Activated CD4-positive, alpha-beta T cell treated with anti-CD3 and anti-CD28 coated beads, Interleukin-2, Interleukin-6, amounts not matched to agents 100 ng/mL and 50 ng/mL, durations not matched to agents 16 hours and 8 hours (primary cell): ENCODE data around the gene FXYD2.
"Not testable (repeated sequence)": the region's sequence is repeated elsewhere in the genome, so short reads cannot be mapped to it uniquely, and the experiment has no call there.

Source experiments
- DNase-seq: peaks from one replicate; pipeline ENCODE4 v3.0.0-alpha.2; 2020

The FXYD2 gene

DNA sequence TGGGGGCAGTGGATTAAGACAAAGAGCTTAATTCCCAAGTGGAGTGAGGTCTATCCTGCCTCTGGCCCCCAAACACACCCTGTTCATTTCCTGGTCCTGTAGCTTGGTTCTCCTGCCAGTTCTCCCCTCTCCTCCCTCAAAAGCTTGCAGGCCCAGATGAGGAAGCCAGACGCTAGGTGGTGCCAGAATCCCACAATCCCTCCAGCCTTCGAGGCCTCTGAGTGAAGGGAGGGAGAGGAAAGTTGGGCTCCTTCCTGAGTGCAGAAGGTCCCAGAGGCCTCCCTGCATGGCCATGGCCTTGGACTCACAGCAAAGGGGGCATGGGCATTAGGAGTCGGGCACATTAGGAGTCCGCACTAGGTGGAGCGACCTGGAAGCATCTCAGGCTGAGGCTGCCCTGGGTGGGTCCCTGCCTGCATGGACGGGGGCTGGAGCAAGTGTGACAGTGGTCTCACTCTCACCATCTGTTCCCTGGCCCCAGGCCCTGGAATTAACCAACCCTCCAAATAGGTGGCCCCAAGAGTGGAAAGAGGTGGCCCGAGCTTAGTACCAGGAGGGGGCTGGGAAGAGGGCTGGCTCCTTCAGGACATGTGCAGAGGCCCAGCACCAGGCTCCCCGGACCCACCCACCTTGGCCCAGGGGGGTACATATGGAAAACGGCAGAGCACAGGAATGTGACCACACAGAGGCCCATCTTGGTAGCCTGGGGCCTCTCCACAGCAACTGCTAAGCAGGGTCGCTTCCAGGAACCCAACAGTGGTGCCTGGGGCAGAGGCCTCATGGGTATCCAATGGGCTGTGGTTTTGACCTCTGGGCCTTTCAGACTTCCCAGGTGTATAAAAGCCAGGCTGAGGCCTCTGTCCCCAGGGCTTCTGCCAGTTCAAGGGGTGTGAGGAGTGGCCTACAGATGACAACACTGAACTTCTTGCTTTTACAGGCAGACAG lies 5.2 kb downstream of the FXYD2 start:
- DNase-seq, result no peak

DNA sequence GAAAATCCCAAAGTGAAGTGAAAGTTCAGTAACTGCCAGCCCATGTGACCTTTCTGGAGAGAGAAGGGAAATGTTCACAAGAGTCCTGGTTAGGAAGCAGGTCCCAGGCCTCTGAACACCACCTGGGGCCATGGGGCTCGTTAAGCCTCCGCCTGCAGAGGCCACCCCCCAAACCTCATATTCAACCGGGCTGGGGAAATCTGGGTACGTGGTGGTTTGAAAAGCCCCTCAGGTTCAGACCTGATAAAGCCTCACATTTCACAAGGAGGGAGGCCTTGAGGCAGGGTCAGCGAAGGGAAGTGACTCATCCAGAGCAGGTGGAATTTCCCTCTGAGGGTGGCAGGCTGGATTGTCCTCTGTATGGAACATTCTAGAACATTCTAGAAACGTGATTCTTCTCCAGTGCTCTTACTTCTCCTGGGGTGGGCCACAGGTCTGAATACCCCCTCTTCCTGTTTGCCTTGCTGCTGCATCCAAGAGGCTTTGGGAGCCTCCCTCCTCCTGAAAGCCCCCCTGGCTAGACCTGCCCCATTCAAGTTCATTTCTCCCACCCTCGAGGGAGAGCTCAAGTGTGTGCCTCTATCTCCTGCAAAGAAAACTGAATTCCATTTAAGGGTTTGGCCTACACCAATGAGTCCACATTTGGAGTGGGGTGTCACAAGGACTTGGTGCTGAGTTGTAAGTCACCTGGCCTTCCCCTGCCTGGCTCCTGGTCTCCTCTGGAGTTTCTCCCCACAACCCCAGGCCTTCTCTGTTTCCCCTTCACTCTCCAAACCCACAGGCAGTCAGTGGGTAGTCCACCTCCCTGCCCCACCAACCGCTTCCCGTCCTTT lies 6.3 kb downstream of the FXYD2 start:
- DNase-seq, result peak; percentile 74

DNA sequence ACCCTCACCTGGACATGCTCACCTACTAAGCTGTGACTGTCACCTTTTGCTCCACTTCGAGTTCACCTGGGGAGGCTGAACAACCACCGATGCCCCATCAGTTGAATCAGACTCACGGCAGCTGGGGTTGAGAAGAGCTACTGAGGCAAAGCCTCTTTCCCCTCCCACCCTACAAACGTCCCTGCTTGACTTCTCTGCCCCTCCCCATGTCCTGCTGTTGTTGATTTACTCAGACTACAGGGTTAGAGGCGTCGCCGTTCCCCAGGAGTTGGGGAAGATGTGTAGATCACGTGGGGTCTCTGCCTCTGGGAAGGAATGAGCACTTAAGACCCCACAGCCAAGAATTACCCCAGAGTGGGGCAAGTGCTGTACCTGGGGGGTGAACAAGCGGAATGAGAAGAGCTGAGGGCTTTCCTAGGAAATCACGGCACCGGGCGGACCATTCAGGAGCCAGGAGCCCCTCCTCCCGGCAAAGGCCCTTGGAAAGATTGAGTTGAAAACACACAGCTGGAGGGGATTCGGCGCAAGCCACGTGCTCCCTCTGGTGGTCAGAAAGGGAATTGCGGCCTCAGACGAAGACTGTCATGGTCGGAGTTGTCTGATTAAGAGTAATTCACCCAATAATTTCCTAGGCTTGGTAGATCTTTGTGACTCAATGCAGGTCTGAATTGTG lies 7.0 kb downstream of the FXYD2 start:
- DNase-seq, result peak; percentile 92

DNA sequence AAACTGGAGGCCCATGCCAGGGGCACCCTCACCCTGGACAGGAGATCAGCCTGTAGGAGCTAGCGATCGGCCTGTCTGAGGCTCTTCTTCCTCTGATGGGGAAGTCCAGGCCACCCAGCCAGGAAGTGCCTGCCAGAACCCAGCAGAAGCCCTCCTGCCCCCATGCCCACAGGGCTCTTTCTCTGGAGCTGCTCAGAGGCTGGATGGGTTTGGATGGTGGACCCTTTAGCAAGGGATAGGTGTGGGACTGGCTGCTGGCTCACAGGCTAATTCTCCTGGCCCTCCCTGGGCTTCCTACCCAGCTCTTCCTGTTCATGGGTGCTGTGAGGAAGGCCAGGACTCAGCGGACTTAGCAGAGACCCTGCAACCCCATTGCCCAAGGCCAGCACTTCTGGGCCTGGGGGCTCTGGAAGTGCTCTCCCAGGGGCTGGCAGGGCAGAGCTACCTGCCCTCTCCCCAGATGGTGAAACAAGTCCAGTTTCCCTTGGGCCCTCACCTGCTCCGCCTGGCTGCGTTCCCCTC lies 7.6 kb downstream of the FXYD2 start:
- DNase-seq, result no peak

DNA sequence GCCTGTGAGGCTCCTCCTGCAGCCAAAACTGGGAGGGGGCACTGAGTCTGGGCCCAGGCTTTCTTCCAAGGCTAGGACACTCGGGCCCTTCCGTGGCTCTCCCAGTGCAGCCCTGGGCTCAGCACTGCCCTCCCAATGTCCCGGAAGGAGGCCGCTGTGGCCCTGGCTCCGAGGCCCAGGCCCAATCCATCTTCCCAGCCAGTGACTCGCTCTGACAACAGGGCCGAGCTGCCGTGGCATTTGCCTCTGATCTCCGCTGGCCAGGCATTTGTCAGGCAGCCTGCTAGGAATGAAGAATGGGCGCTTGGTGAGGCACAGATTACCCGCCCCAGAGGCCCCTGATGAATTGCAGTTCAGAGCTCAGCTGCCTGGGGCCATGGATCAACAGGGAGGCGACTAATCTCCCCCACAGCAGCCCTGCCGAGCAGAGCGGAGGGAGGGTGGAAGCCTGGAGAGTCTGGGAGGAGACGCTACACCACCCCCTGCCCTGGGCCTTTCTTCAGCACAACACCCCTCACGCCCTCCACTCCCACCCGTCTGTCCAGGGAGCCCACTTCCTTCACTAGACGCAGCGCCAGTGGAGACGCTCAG lies 8.3 kb downstream of the FXYD2 start:
- DNase-seq, result no peak

DNA sequence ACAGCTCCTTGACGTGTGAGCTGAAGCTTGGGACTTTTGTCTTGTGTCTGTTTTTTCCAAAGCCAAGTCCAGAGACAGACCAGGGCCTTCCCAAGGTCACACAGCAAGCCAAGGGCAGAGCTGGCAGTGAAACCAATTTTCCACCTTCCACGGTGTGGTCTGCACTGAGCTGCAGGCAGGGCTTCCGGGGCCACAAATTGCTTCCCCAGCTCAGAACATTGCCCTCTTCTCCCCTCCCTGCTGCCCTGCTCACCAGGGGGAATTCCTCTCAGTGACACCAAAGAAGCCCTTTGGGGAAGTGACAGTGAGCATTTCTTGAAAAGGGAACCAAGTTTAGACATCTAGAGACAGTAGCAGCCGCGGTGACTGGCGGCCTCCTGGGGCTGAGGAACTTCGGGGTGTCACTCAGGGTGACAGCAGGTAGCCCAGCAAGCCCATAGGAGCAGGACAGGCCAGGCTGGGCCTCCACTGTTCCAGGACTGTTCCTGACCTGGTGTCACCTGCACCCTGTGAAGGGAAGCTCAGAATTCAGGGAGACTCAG lies 9.2 kb downstream of the FXYD2 start:
- peak; percentile 79 for DNase-seq

DNA sequence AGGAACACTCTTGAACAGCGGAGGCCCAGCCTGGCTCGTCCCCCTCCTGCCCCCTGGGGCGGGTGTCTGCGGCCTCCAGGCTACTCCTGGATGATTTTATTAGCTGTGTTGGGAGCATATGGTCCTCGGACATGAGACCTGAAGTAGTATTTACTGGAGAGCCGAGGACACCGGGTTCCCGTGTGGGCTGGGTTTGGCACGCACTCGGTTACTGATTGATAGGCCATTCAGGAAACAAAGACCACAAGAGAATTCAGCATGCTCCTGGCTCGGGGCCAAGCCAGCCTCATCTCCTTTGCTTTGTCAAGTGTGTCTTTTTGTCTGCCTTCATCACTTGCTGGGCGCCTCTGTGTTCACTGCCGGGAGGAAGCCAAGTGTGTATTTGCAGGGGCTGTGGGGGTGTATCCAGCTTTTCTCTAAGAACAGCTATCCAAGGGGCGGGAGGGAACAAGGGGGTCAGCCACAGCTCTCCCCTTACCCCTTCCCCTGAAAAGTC lies 9.7 kb downstream of the FXYD2 start:
- peak; percentile 72 for DNase-seq

DNA sequence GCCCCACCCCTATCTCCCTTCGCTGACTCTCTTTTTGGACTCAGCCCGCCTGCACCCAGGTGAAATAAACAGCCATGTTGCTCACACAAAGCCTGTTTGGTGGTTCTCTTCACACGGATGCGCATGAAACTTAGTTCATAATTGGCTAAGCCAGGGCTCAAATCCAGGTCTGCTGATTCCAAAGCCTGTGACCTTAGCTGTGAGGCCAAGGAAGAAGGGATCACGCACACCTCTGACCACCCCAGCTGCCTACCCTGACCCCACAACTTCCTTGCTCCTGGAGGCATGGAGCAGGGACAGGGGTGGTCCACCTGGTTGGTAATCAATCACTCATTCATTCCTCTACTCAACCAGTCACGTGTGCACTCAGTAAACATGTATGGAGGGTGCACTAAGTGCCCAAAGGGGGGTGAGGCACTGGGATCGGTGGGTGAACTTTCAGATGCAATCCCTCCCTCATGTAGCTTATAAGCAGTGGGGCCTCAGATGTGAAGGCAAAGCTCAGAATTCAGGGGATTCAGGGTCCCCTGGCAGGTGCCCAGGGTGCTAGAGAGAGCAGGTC lies 10.3 kb downstream of the FXYD2 start:
- DNase-seq, result no peak

DNA sequence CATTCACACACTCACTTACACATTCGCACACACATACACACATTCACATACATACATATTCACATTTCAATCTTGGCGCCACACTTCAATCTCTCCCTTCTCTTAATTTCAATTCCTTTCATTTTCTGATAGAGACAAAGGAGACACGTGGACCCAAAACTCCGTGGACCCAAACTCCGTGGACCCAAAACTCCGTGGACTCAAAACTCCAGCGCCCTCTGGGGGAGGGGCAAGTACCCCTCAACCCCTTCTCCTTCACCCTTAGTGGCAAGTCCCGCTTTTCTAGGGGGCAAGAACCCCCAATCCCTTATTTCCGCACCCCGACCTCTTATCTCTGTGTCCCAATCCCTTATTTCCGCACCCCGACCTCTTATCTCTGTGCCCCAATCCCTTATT lies 14.5 kb downstream of the FXYD2 start:
- DNase-seq, result not testable (repeated sequence)

DNA sequence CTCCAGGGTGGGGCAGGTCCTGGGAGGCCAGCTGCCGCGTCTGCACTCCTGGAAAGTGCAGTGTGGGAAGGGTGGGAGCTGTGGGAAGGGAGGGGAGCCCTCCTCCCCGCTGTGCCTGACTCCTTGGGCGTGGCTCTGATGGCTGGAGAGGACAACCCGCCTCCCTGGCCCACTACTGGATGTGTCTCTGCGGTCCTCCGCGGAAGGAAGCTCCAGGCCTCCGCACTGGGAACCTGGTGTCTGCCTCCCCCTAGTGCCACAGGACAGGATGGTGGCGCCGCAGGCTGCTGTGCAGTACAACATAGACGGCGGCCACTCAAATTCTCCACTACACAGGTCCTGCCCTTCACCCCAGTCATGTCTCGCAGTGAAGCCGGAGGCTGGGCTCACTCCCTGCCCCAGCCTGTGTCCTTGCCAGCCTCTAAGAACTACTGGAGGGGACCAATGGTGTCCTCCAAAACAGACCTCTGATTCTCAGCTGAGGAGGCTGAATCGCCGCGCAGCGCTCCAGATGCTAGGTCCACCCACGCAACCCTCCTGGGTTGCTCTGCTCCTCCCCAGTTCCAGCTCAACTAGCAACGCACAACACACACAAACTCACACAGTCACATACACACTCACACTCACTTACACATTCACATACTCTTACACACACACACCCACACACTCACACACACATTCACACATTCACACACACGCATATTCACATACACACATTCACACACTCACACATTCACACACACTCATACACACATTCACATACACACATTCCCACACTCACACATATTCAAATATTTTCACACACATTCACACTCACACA lies 15.1 kb downstream of the FXYD2 start:
- peak; percentile 47 for DNase-seq

DNA sequence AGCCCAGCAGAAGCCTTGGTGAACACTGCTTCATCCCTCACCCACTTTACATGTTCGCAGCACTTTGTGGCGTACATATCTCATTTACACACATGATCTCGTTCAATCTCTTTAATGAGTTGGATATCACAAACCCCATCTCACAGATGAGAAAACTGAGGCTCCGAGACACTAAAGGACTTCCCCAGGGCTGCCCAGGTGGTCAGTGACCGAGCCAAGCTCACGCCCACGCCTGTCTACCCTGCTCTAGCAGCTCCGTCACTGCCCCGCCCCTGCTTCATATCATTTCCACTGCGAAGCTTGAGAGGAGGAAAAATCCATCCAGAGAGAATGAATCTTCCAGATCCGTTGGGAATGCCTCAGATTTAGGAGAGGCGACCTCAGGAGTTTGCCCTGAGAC lies 15.8 kb downstream of the FXYD2 start:
- no peak for DNase-seq

DNA sequence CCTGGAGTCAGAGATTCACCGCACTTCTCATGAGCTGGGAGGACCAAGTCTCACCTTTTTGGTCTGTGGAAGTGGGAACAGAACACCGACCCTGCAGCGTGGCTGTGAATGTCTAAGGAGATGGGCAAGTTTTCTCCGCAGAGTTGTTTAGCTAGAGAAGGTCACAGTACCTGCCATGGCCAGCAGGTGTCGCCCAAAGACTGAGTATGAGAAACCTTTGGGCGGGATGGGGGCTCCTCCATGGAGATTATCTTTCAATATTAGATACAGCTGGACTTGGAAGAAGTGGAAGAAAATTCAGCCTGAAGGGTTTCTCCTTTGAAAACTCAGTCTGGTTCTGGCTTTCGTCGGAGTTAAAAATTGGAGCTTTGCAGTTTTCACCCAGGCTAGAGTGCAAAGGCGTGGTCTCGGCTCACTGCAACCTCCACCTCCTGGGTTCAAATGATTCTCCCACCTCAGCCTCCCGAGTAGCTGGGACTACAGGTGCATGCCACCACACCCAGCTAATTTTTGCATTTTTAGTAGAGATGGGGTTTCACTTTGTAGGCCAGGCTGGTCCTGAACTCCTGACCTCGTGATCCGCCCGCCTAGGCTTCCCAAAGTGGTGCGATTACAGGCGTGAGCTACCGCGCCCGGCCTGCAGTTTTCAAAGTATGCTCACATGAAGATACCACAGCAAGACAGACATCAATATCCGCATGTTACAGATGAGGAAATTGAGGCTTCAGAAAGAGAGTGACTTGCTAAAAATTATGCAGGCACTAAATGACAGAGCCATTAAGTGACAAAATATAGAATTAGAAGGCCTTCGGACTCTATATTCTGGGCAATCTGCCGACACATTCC lies 16.8 kb downstream of the FXYD2 start:
- peak; percentile 80 for DNase-seq

DNA sequence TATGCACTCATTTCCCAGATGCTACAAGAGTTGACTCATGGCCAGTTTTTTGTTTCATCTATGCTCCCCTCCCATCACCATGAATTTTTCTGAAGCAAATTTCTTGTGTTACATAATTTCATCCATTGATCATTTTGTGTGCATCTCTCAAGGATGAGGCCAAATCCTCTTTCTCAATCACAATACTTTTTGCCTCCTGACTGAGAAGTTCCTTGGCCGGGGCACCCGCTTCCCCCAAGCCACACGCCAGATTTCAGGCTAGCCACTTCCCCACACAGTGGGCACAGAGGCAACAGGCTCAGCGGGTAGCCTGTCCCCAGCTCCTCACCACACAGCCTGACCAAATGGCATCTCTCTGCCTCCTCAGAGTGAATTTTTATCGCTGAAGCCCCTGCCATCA lies 17.7 kb downstream of the FXYD2 start:
- DNase-seq, result no peak

DNA sequence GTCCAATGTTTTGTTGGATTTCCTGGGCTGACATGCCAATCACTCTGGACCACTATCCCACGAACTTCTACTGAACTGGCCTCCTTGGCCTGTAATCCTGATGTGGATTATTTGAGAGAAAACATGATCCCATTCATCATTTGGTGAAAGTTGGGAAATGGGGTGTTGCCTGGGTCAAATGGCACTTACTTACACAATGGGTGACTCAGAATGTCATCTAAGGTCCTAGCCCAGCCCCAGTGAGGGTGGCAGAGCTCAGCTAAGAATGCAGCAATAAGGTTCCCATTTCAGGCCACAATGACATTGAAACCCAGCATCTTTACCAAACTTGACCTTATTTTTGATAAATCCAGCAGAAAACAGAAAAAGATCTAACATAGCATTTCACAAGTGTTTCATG lies 19.5 kb downstream of the FXYD2 start:
- no peak for DNase-seq

DNA sequence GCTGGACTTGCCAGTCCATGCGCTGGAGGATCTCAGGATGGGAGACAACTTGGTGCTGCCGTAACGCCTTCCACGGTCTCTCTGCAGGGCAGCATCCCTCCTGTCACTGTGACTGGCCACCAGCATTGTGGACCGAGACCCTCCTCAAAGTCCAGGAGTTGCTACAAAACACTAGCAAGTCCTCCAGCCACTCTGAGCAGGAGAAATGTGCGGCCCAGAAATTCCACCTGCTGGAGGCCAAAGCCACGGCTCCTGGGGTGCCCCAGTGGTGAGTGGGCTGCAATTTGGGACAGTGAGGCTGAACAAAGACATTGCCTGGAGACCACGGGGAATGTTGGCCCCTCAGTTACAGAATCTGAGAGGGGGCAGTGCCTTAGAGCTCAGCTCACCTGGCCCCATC lies 20.6 kb downstream of the FXYD2 start:
- DNase-seq, result no peak

DNA sequence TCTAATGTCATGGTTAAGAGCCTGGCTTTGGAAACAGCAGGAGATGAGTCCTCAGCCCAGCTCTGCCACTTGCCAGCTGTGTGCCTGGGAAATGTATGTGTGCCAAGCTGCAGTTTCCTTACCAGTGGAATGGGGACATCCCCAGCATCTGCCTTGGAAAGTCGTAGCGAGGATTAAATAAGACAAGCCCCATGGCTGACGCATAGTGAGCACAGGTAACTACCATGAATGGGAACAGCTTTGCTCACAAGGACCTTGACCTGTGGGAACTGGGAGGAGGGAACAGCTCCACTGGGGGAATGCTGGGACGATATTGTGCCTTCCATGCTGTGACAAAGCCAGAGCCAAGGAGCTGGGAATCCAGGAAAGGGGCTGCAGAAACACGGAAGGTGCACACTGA lies 24.9 kb downstream of the FXYD2 start:
- no peak for DNase-seq

DNA sequence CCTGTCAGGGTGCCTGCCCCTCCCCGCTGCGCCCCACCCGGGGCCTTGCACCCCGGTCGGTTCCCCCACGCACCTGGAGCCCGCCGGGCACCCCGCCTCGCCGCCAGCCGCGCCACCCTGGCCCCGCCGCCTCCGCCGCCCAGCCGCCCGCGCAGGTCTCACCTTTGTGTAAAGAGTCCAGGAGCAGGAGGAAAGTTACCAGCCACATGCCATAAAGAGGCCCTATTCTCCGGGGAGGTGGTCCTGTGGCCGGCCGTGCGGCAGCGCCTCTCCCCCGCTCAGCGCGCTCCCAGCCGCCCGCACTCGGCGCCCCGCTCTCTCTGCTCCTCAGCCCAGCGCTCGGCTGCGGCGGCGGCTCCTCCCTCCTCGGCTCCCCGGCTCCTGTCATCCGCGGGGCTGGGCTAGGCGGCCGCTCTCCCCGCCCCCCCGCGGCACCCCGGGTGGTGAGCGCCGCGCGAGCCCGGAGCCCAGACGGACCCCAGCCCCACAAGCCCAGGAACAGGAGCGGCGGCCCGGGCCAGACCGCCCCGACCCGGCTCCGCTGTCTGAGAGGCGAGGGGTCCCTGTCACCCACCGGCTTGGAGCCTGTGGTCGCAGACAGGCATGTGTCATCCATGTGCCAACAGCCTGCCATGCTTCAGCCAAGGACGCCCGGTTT lies 27.5 kb downstream of the FXYD2 start, which contains the start of gene DSCAML1:
DSCAML1 (minus strand) TSS at position 345 of the 658 bp plus-strand sequence; CDS start at position 208, 137 bp downstream.
- no peak for DNase-seq

DNA sequence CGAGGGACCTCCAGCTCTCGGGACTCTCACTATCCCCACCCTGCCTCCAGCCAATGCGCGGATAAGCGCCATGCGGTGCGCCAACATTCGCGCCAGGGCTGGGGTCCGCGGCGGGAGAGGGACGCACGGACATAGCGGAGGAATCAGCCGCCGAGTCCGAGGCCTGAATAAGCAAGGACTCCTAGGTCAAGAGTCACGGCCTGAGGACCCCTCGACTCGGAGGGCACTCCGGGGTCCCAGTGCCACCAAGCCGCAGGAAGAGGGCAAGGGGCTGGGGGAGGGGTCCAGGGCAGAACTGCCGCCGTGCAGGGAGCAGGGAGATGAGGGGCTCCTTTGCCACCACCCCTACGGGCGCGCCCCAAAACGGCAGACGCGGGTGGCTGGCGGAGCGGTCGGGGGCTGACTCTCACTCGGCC lies 28.1 kb downstream of the FXYD2 start:
- no peak for DNase-seq
